ENCODE measurements around the gene SNRPB2. TPM values are rescaled to one million over a fixed set of nuclear protein-coding genes. Genes with fewer than 3 reads are reported as not detected.

Gene SNRPB2
- total RNA-seq, 1 donor from 2014 or later: 130 TPM

DNA sequence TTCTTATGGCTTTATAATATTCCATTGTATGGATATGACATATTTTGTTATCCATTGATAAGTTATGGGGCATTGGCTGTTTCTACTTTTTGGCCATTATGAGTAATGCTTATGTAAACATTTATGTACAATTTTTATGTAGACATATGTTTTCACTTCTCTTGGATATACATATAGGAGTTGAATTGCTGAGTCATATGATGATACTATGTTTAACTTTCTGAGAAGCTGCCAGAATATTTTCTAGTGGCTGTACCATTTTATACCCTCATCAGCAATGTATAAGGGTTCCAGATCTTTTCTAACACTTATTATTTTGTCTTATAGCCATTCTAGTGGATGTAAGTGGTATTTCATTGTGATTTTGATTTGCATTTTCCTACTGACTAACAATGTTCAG is 41.4 kb downstream of the SNRPB2 start:
- Mint-ChIP-seq H3K9me3 (no peaks in the 10 kb centered on the region), H3K4me1 (ENCODE audit: low read depth) (no peaks in the 10 kb centered on the region), H3K27ac (no peak overlapping the region), H3K4me3 (no peak overlapping the region), H3K36me3 (ENCODE audit: low read depth) (no peaks in the 10 kb centered on the region), H3K27me3 (ENCODE audit: insufficient read depth) (peaks cover 8% of the 10 kb centered on the region)
- intact Hi-C loops (cut with micrococcal nuclease): no loop called here
- DNase-seq (ENCODE audit: low spot score): no peak

DNA sequence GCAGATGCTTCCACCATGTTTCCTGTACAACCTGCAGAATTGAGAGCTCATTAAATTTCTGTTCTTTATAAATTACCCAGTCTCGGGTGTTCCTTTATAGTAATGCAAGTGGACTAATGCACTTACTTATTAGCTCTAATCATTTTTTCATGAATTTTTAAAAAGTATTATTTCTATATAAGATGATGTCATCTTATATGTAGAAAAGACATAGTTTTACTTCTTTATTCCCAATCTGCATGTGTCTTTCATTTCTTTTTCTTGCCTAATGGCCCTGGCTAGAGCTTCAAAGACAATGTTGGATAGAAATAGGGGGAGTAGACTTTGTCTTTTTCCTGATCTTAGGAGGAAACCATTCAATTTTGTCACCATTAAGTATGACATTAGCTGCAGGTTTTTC is 46.1 kb downstream of the SNRPB2 start:
- no peaks in the 10 kb centered on the region for H3K4me1 Mint-ChIP-seq (ENCODE audit: low read depth)
- H3K9me3 Mint-ChIP-seq: no peaks in the 10 kb centered on the region
- DNase-seq (ENCODE audit: low spot score): no peak
- intact Hi-C loops (cut with micrococcal nuclease): no loop called here
- H3K27ac Mint-ChIP-seq: no peak overlapping the region
- H3K36me3 Mint-ChIP-seq (ENCODE audit: low read depth): no peaks in the 10 kb centered on the region
- no peak overlapping the region for H3K4me3 Mint-ChIP-seq
- no peaks in the 10 kb centered on the region for H3K27me3 Mint-ChIP-seq (ENCODE audit: insufficient read depth)

DNA sequence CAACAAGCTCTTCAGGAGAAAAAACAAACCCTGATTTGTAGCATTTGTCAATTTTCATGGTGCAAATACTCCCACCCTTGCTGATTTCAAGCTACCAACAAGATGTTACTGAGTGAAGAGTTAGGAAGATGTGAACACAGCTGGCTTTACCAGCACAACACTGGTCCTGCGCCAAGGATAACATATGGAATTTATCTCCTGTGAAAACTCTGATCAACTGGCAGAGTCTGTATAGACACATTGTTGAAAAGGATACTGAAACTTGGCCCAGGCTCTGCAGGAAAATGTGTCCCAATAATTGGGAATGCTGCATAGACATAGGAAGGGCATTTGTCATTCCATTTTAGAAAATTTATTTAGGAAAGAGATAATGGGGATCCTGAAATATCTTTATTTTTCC is 47.3 kb downstream of the SNRPB2 start:
- Mint-ChIP-seq H3K36me3 (ENCODE audit: low read depth) (no peaks in the 10 kb centered on the region), H3K4me3 (no peak overlapping the region), H3K9me3 (no peaks in the 10 kb centered on the region), H3K27ac (no peak overlapping the region), H3K27me3 (ENCODE audit: insufficient read depth) (no peaks in the 10 kb centered on the region), H3K4me1 (ENCODE audit: low read depth) (no peaks in the 10 kb centered on the region)
- intact Hi-C loops (cut with micrococcal nuclease): no loop called here
- no peak for DNase-seq (ENCODE audit: low spot score)

DNA sequence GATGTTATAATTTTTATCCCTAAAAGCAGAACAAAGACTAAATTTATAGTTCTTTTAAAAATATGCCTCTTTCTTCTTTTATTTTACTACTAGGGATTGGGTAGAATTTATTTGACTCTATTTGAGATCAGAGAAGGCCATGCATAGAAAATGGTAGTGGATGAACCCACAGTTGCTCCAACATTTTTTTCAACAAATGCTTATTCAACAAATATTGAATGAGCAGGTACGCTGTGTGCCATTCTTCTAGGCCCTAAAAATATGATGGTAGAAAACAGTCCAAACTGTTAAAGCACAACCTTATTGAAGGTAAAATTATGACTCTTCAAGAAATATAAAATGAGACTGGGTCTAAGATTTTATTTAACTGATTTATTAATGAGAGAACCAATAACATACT is 48.3 kb downstream of the SNRPB2 start:
- no peak for DNase-seq (ENCODE audit: low spot score)
- Mint-ChIP-seq H3K4me3 (no peak overlapping the region), H3K9me3 (no peaks in the 10 kb centered on the region), H3K4me1 (ENCODE audit: low read depth) (no peaks in the 10 kb centered on the region), H3K27me3 (ENCODE audit: insufficient read depth) (no peaks in the 10 kb centered on the region), H3K36me3 (ENCODE audit: low read depth) (no peaks in the 10 kb centered on the region), H3K27ac (no peak overlapping the region)
- intact Hi-C loops (cut with micrococcal nuclease): no loop called here

DNA sequence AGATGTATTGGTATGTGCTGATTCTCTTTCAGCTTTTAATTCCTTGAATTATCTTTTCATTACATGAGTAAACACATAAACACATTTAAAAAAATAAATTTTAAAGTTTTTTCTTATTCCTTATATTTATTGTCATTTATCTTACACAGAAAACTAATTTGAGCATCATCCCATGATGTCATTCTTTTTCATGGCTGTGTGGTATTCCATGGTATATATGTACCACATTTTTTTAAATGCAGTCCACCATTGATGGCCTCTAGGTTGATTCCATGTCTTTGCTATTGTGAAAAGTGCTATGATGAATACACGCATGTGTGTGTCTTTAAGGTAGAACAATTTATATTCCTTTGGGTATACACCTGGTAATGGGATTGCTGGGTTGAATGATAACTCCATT is 51.7 kb downstream of the SNRPB2 start:
- Mint-ChIP-seq H3K9me3 (no peaks in the 10 kb centered on the region), H3K27ac (no peak overlapping the region), H3K36me3 (ENCODE audit: low read depth) (no peaks in the 10 kb centered on the region), H3K4me1 (ENCODE audit: low read depth) (no peaks in the 10 kb centered on the region), H3K27me3 (ENCODE audit: insufficient read depth) (no peaks in the 10 kb centered on the region), H3K4me3 (no peak overlapping the region)
- no peak for DNase-seq (ENCODE audit: low spot score)
- intact Hi-C loops (cut with micrococcal nuclease): no loop called here

DNA sequence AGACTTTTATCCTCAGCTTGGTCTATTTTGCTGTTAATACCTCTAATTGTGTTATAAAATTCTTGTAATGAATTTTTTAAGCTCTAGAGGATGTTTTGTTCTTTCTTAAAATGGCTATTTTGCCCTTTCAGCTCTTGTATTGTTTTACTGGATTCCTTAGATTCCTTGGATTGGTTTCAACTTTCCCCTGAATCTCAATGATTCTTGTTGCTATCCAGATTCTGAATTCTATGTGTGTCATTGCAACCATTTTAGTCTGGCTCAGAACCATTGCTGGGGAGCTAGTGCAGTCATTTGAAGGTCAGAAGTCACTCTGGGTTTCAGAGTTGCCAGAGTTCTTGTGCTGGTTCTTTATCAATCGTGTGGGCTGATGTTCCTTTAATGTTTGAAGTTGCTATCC is 55.4 kb downstream of the SNRPB2 start:
- no peaks in the 10 kb centered on the region for H3K36me3 Mint-ChIP-seq (ENCODE audit: low read depth)
- H3K4me3 Mint-ChIP-seq: no peak overlapping the region
- no peak for DNase-seq (ENCODE audit: low spot score)
- H3K9me3 Mint-ChIP-seq: no peaks in the 10 kb centered on the region
- H3K27me3 Mint-ChIP-seq (ENCODE audit: insufficient read depth): no peaks in the 10 kb centered on the region
- no peaks in the 10 kb centered on the region for H3K4me1 Mint-ChIP-seq (ENCODE audit: low read depth)
- no peak overlapping the region for H3K27ac Mint-ChIP-seq
- intact Hi-C loops (cut with micrococcal nuclease): no loop called here

Other genes with a start within 250 kb of the SNRPB2 start
- gene KIF16B, start 156.6 kb upstream of the SNRPB2 start, total RNA-seq: 7.2 and 8.1 TPM in 2 replicates
- gene OTOR, start 18.3 kb downstream of the SNRPB2 start, total RNA-seq: not detected in 2 replicates